WTC11 (cell line): ENCODE measurements around the gene LRMDA. TPM values are rescaled to one million over a fixed set of nuclear protein-coding genes. Genes with fewer than 3 reads are reported as not detected.

Experiments
- ATAC-seq: fragments of 200-7000 bp; cut with Tn5 transposase; 2 replicates; pipeline ENCODE4 v1.10.0; 2021; ENCODE audit warnings: mild to moderate bottlenecking, moderate library complexity
- CTCF ChIA-PET: fragments of 300-600 bp; sonication (Branson Sonifier 250); formaldehyde crosslinking; loops from one replicate; lab custom pipeline; 2021; ENCODE audit warnings: antibody characterized with exemption; lab: Charles Lee
- POLR2A ChIA-PET: fragments of 350-600 bp; sonication (Branson Sonifier 250); formaldehyde crosslinking; loops from one replicate; lab custom pipeline; 2021; ENCODE audit warnings: antibody characterized with exemption; lab: Charles Lee
- DNase-seq: peaks from one replicate; pipeline ENCODE4 v3.0.0; 2021; ENCODE audit warnings: low spot score
- H3K27ac Mint-ChIP-seq: 2 replicates; pipeline ENCODE4 v1.8.0; 2021; ENCODE audit warnings: mixed read lengths
- H3K27me3 Mint-ChIP-seq: 2 replicates; pipeline ENCODE4 v1.8.0; 2021; ENCODE audit warnings: low read depth, mild to moderate bottlenecking, moderate library complexity, mixed read lengths
- H3K36me3 Mint-ChIP-seq: 2 replicates; pipeline ENCODE4 v1.8.0; 2021; ENCODE audit warnings: mixed read lengths
- H3K4me1 Mint-ChIP-seq: 2 replicates; pipeline ENCODE4 v1.8.0; 2022; ENCODE audit warnings: mixed read lengths
- H3K4me3 Mint-ChIP-seq: 2 replicates; pipeline ENCODE4 v1.8.0; 2021; ENCODE audit warnings: mild to moderate bottlenecking, moderate library complexity, mixed read lengths
- H3K9me3 Mint-ChIP-seq: 2 replicates; pipeline ENCODE4 v1.8.0; 2021; ENCODE audit warnings: mixed read lengths
- CBFB ChIP-seq: sonication (generic); formaldehyde crosslinking; IDR thresholded peaks from 2 replicates; pipeline ENCODE4 v1.8.1; 2022; ENCODE audit warnings: mild to moderate bottlenecking, low read depth, missing genetic modification reagents
- E2F1 ChIP-seq: sonication (generic); formaldehyde crosslinking; IDR thresholded peaks from 2 replicates; pipeline ENCODE4 v1.8.0; 2022; ENCODE audit warnings: mild to moderate bottlenecking, missing genetic modification reagents
- ERG ChIP-seq: fragments of 250-450 bp; sonication (Bioruptor Pico); IDR thresholded peaks from 2 replicates; pipeline ENCODE4 v1.8.0; 2021; ENCODE audit warnings: mild to moderate bottlenecking
- GABPB1 ChIP-seq: sonication (generic); formaldehyde crosslinking; IDR thresholded peaks from 2 replicates; pipeline ENCODE4 v1.8.1; 2023; ENCODE audit warnings: mild to moderate bottlenecking, missing genetic modification reagents
- GRHL2 ChIP-seq: fragments of 250-450 bp; sonication (Bioruptor Pico); IDR thresholded peaks from 2 replicates; pipeline ENCODE4 v1.8.0; 2022; ENCODE audit warnings: mild to moderate bottlenecking, moderate library complexity; ENCODE audit not compliant: insufficient replicate concordance, severe bottlenecking
- HMGA2 ChIP-seq: fragments of 250-450 bp; sonication (Bioruptor Pico); IDR thresholded peaks from 2 replicates; pipeline ENCODE4 v1.4.0; 2021; ENCODE audit warnings: mild to moderate bottlenecking, moderate library complexity
- MYBL2 ChIP-seq: sonication (generic); formaldehyde crosslinking; IDR thresholded peaks from 2 replicates; pipeline ENCODE4 v1.8.1; 2023; ENCODE audit warnings: mild to moderate bottlenecking, moderate library complexity, missing genetic modification reagents
- NR3C1 ChIP-seq: sonication (generic); formaldehyde crosslinking; conservative IDR thresholded peaks from 2 replicates; pipeline ENCODE4 v1.8.1; 2023; ENCODE audit warnings: low read depth, mild to moderate bottlenecking, missing genetic modification reagents
- RELA ChIP-seq: sonication (generic); formaldehyde crosslinking; IDR thresholded peaks from 2 replicates; pipeline ENCODE4 v1.8.1; 2022; ENCODE audit warnings: missing genetic modification reagents, mild to moderate bottlenecking, borderline replicate concordance
- SMAD3 ChIP-seq: sonication (generic); formaldehyde crosslinking; IDR thresholded peaks from 2 replicates; pipeline ENCODE4 v1.8.0; 2022; ENCODE audit warnings: missing genetic modification reagents, mild to moderate bottlenecking, borderline replicate concordance
- SOX15 ChIP-seq: fragments of 250-450 bp; sonication (Bioruptor Pico); IDR thresholded peaks from 2 replicates; pipeline ENCODE4 v1.9.0; 2021; ENCODE audit warnings: mild to moderate bottlenecking
- ZNF671 ChIP-seq: fragments of 250-450 bp; sonication (Bioruptor Pico); IDR thresholded peaks from 2 replicates; pipeline ENCODE4 v1.8.0; 2021; ENCODE audit warnings: mild to moderate bottlenecking
- total RNA-seq: library from RNA; stranded (reverse); gene quantifications from 3 replicates; pipeline ENCODE4 v1.2.3, GENCODE V29; 2021
- TF ChIP-seq, protein P1 (sequence below): sonication (generic); formaldehyde crosslinking; conservative IDR thresholded peaks from 2 replicates; pipeline ENCODE4 v1.8.1; 2022; ENCODE audit warnings: mild to moderate bottlenecking, missing genetic modification reagents
- TF ChIP-seq, protein P2 (sequence below): sonication (generic); formaldehyde crosslinking; IDR thresholded peaks from 2 replicates; pipeline ENCODE4 v1.8.0; 2023; ENCODE audit warnings: mild to moderate bottlenecking, missing genetic modification reagents
- TF ChIP-seq, protein P3 (sequence below): fragments of 250-450 bp; sonication (Bioruptor Pico); IDR thresholded peaks from 2 replicates; pipeline ENCODE4 v1.9.0; 2021; ENCODE audit warnings: mild to moderate bottlenecking

LRMDA gene
- total RNA-seq, 1 experiment from 2014 or later: 0.92 TPM

GRCh38 chr10:75736151-75736640 is 304.8 kb downstream of the LRMDA start:
- no peaks in the 10 kb centered on the region for H3K27me3 Mint-ChIP-seq
- H3K4me3 Mint-ChIP-seq: no peak overlapping the region
- POLR2A ChIA-PET: no interaction called here
- peaks cover 12% of the 10 kb centered on the region for H3K4me1 Mint-ChIP-seq
- no peak for TF ChIP-seq SMAD3 (CRISPR knock-in tag)
- TF ChIP-seq NR3C1 (CRISPR knock-in tag): no peak
- TF ChIP-seq MYBL2 (CRISPR knock-in tag): no peak
- TF ChIP-seq, protein P1, sequence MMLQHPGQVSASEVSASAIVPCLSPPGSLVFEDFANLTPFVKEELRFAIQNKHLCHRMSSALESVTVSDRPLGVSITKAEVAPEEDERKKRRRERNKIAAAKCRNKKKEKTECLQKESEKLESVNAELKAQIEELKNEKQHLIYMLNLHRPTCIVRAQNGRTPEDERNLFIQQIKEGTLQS: no peak
- TF ChIP-seq HMGA2 (CRISPR knock-in tag): no peak
- no peak for TF ChIP-seq RELA (CRISPR knock-in tag)
- no peak for TF ChIP-seq GABPB1
- no peak for TF ChIP-seq SOX15 (CRISPR knock-in tag)
- TF ChIP-seq, protein P2, sequence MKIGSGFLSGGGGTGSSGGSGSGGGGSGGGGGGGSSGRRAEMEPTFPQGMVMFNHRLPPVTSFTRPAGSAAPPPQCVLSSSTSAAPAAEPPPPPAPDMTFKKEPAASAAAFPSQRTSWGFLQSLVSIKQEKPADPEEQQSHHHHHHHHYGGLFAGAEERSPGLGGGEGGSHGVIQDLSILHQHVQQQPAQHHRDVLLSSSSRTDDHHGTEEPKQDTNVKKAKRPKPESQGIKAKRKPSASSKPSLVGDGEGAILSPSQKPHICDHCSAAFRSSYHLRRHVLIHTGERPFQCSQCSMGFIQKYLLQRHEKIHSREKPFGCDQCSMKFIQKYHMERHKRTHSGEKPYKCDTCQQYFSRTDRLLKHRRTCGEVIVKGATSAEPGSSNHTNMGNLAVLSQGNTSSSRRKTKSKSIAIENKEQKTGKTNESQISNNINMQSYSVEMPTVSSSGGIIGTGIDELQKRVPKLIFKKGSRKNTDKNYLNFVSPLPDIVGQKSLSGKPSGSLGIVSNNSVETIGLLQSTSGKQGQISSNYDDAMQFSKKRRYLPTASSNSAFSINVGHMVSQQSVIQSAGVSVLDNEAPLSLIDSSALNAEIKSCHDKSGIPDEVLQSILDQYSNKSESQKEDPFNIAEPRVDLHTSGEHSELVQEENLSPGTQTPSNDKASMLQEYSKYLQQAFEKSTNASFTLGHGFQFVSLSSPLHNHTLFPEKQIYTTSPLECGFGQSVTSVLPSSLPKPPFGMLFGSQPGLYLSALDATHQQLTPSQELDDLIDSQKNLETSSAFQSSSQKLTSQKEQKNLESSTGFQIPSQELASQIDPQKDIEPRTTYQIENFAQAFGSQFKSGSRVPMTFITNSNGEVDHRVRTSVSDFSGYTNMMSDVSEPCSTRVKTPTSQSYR: no peak
- no peak for TF ChIP-seq ERG (CRISPR knock-in tag)
- no peak for TF ChIP-seq CBFB (CRISPR knock-in tag)
- TF ChIP-seq, protein P3, sequence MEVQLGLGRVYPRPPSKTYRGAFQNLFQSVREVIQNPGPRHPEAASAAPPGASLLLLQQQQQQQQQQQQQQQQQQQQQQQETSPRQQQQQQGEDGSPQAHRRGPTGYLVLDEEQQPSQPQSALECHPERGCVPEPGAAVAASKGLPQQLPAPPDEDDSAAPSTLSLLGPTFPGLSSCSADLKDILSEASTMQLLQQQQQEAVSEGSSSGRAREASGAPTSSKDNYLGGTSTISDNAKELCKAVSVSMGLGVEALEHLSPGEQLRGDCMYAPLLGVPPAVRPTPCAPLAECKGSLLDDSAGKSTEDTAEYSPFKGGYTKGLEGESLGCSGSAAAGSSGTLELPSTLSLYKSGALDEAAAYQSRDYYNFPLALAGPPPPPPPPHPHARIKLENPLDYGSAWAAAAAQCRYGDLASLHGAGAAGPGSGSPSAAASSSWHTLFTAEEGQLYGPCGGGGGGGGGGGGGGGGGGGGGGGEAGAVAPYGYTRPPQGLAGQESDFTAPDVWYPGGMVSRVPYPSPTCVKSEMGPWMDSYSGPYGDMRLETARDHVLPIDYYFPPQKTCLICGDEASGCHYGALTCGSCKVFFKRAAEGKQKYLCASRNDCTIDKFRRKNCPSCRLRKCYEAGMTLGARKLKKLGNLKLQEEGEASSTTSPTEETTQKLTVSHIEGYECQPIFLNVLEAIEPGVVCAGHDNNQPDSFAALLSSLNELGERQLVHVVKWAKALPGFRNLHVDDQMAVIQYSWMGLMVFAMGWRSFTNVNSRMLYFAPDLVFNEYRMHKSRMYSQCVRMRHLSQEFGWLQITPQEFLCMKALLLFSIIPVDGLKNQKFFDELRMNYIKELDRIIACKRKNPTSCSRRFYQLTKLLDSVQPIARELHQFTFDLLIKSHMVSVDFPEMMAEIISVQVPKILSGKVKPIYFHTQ (CRISPR knock-in tag): no peak
- TF ChIP-seq ZNF671: no peak
- TF ChIP-seq GRHL2: no peak
- H3K27ac Mint-ChIP-seq: no peak overlapping the region
- H3K9me3 Mint-ChIP-seq: no peaks in the 10 kb centered on the region
- CTCF ChIA-PET: interaction anchor here (0.9 kb wide), 1 partner anchor 28 kb away, joined by 4 read pairs; no protein-coding TSS in a partner anchor
- ATAC-seq: no peak
- no peaks in the 10 kb centered on the region for H3K36me3 Mint-ChIP-seq
- DNase-seq: no peak

DNA sequence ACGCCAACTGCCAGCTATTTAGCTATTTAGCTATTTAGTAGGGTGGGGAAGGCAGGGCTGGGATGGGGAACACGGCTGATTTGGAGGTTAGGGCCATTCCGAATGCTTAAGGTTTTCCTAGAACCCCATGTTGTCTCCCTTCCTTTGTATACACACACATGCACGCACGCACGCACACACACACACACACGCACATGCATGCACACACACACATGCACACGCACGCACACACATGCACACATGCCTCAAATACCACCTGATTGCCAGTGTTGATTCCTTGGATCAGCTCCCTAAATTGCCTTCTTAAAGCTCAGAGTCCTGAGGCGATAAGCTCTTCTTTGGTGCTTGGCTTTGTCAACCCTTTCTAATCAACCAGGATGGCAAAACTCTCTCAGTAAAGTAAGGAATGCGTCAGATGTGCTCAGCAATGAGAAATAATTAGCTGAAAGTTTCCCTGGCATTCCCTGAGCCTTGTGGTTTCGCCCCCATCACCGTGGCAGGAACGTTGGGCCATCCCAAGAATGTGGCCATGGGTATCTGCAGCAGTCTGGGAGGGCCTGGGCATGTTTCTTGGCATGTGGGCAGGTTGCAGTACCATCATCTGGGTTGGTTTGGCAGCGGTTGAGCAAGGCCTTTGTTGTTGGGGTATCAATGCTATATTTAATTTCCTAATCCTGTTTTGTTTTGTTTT is 305.6 kb downstream of the LRMDA start:
- Mint-ChIP-seq H3K27ac (no peak overlapping the region), H3K27me3 (no peaks in the 10 kb centered on the region), H3K4me1 (peaks cover 12% of the 10 kb centered on the region), H3K36me3 (no peaks in the 10 kb centered on the region), H3K4me3 (no peak overlapping the region), H3K9me3 (no peaks in the 10 kb centered on the region)
- ATAC-seq (no peak), DNase-seq (no peak)
- ChIA-PET POLR2A (no interaction called here), CTCF (interaction anchor here (0.9 kb wide), 1 partner anchor 29 kb away, joined by 4 read pairs; no protein-coding TSS in a partner anchor)
- no peak for TF ChIP-seq E2F1
